B cell (primary cell): ENCODE measurements around the gene JMJD8. TPM values are rescaled to one million over a fixed set of nuclear protein-coding genes. Genes with fewer than 3 reads are reported as not detected.

Source experiments
- ATAC-seq: fragments of 200-7000 bp; cut with Tn5 transposase; one replicate; pipeline ENCODE4 v1.10.0; 2021; ENCODE audit warnings: low read depth, mild to moderate bottlenecking, moderate number of reproducible peaks, moderate library complexity
- CTCF ChIA-PET: fragments of 350-600 bp; sonication (Branson Sonifier 250); formaldehyde crosslinking; loops from one replicate; lab custom pipeline; 2021; ENCODE audit warnings: antibody characterized with exemption, inconsistent platforms; lab: Charles Lee
- POLR2A ChIA-PET: fragments of 350-600 bp; sonication (Branson Sonifier 250); formaldehyde crosslinking; loops from one replicate; lab custom pipeline; 2021; ENCODE audit warnings: antibody characterized with exemption; lab: Charles Lee
- DNase-seq: peaks from one replicate; pipeline ENCODE4 v3.0.0; 2013
- H2AFZ ChIP-seq: 2 replicates; pipeline ENCODE4 v1.6.1; 2012; ENCODE audit warnings: mild to moderate bottlenecking, low read depth, low read length; ENCODE audit not compliant: insufficient read depth, poor library complexity, severe bottlenecking
- H3K27ac ChIP-seq, 2 donors: 1 replicate in 1 of 2; 2 replicates in 1 of 2; pipeline ENCODE4 v1.5.1; 2012 to 2013; ENCODE audit warnings: low read length in 2 of 2, mild to moderate bottlenecking in 2 of 2, moderate library complexity in 1 of 2
- H3K27me3 ChIP-seq, 4 experiments: fragments of 200-600 bp in 1 of 4; sonication (generic) in 1 of 4; replicated peaks in 1 of 4; 1 replicate in 2 of 4; 2 replicates in 2 of 4; pipeline versions ENCODE4 v1.6.1 to v1.7.0; 2013 to 2016; ENCODE audit warnings: low read length in 3 of 4, mild to moderate bottlenecking in 2 of 4, mixed read lengths in 1 of 4, moderate library complexity in 1 of 4; ENCODE audit not compliant: insufficient read depth in 4 of 4, control insufficient read depth in 3 of 4; ENCODE audit errors: control extremely low read depth in 1 of 4
- H3K36me3 ChIP-seq, 2 experiments: replicated peaks in 1 of 2; 1 replicate in 1 of 2; 2 replicates in 1 of 2; pipeline versions ENCODE4 v1.6.1 to v1.7.1; 2013; ENCODE audit warnings: low read length in 1 of 2; ENCODE audit not compliant: insufficient read depth in 2 of 2, control insufficient read depth in 1 of 2; ENCODE audit errors: control extremely low read depth in 1 of 2, extremely low read depth in 1 of 2
- H3K4me1 ChIP-seq, 2 donors: fragments of 200-600 bp in 1 of 2; sonication (generic) in 1 of 2; 1 replicate in 1 of 2; 2 replicates in 1 of 2; pipeline versions ENCODE4 v1.5.1 to v1.6.1; 2013 to 2017; ENCODE audit warnings: low read length in 2 of 2; ENCODE audit not compliant: control insufficient read depth in 2 of 2, insufficient read depth in 2 of 2
- H3K4me2 ChIP-seq: replicated peaks from 2 replicates; pipeline ENCODE3; 2012; ENCODE audit warnings: mild to moderate bottlenecking, low read depth, low read length; ENCODE audit not compliant: poor library complexity, severe bottlenecking
- H3K4me3 ChIP-seq, 5 experiments: fragments of 200-600 bp in 1 of 5; sonication (generic) in 1 of 5; 1 replicate in 3 of 5; 2 replicates in 2 of 5; pipeline versions ENCODE4 v1.5.1 to v1.7.0; 2011 to 2016; ENCODE audit warnings: low read length in 4 of 5, mild to moderate bottlenecking in 4 of 5, low read depth in 2 of 5, control low read depth in 1 of 5, moderate library complexity in 1 of 5; ENCODE audit not compliant: insufficient read depth in 1 of 5; ENCODE audit errors: control extremely low read depth in 1 of 5, extremely low read depth in 1 of 5
- H3K79me2 ChIP-seq: fragments of 200-600 bp; sonication (generic); one replicate; pipeline ENCODE4 v1.6.0; 2016; ENCODE audit warnings: low read length; ENCODE audit not compliant: control insufficient read depth, insufficient read depth
- H3K9ac ChIP-seq: fragments of 200-600 bp; sonication (generic); 2 replicates; pipeline ENCODE4 v1.6.1; 2017; ENCODE audit warnings: mild to moderate bottlenecking, low read length, moderate library complexity
- H3K9me3 ChIP-seq, 3 donors: one replicate each; pipeline versions ENCODE4 v1.6.1 to v1.7.1; 2013; ENCODE audit warnings: low read length in 2 of 3; ENCODE audit not compliant: control insufficient read depth in 2 of 3, insufficient read depth in 1 of 3; ENCODE audit errors: control extremely low read depth in 1 of 3
- H4K20me1 ChIP-seq: 2 replicates; pipeline ENCODE4 v1.6.0; 2012; ENCODE audit warnings: mild to moderate bottlenecking, low read length; ENCODE audit not compliant: insufficient read depth, control insufficient read depth, poor library complexity, severe bottlenecking
- H3K27ac Mint-ChIP-seq: one replicate; pipeline ENCODE4 v1.8.0; 2021; ENCODE audit warnings: mixed read lengths
- H3K27me3 Mint-ChIP-seq: one replicate; pipeline ENCODE4 v1.8.0; 2021; ENCODE audit warnings: mixed read lengths
- H3K4me1 Mint-ChIP-seq: one replicate; pipeline ENCODE4 v1.8.0; 2021; ENCODE audit warnings: mixed read lengths
- H3K4me3 Mint-ChIP-seq: one replicate; pipeline ENCODE4 v1.8.0; 2021; ENCODE audit warnings: mixed read lengths
- H3K9me3 Mint-ChIP-seq: one replicate; pipeline ENCODE4 v1.8.0; 2022; ENCODE audit warnings: mixed read lengths; ENCODE audit not compliant: insufficient read depth
- EZH2 ChIP-seq: IDR thresholded peaks from 2 replicates; pipeline ENCODE4 v1.6.1; 2012; ENCODE audit warnings: borderline replicate concordance, low read depth, mild to moderate bottlenecking, moderate library complexity, low read length; ENCODE audit not compliant: insufficient read depth, poor library complexity, severe bottlenecking
- WGBS: methylation state at CpG from one replicate; pipeline ENCODE4 v1.1.5; 2013; ENCODE audit warnings: missing lambda C conversion rate; ENCODE audit not compliant: insufficient coverage; 5-methylcytosine and 5-hydroxymethylcytosine counted together
- intact Hi-C: fragments of 100-400 bp; cut with micrococcal nuclease; formaldehyde crosslinking; loops from one replicate; pipeline ENCODE4 v1.10.0; 2022
- polyA plus RNA-seq: library from polyadenylated mRNA; depleted of rRNA; stranded (reverse); fragments of >200 nt; gene quantifications from 2 replicates; pipeline ENCODE4 v1.2.3, GENCODE V29; 2012
- total RNA-seq, 2 donors: library from RNA; stranded (reverse); fragments of 120-200 nt in 1 of 2; gene quantifications; 1 replicate in 1 of 2; 2 replicates in 1 of 2; pipeline versions ENCODE4 v1.2.3 to v1.2.4, GENCODE V29; 2013 to 2022
- TF ChIP-seq, protein P1 (sequence below): fragments of 200-600 bp; IDR thresholded peaks from one replicate; pipeline ENCODE4 v1.8.0; 2022; ENCODE audit warnings: antibody characterized with exemption, mild to moderate bottlenecking

Gene JMJD8
- total and polyA plus RNA-seq, 2 donors (not counting 1 experiment from before 2014, with no cell fraction given), result 46.3 to 69.3 TPM

DNA sequence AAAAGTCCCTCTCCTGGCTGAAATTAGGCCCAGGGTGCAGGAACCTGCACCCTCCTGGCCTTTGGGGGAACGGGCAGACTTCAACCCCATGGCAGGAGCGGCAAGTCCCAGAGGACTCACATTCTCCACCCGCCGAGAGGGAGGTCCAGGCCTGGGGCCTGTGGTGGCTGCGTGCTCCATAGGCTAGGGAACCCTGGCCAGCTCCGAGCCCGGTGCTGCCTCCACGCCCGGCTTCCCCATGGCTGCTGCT is 42.0 kb upstream of the JMJD8 start:
- POLR2A ChIA-PET, result interaction anchor here (0.6 to 2.2 kb wide), 2 partner anchors 11 to 28 kb away, joined by 7 to 11 read pairs; partner anchors contain the start of gene METRN
- no peaks in the 10 kb centered on the region for H3K79me2 ChIP-seq
- Mint-ChIP-seq H3K4me3 (peak overlapping the region; percentile 79), H3K27ac (no peak overlapping the region), H3K27me3 (no peaks in the 10 kb centered on the region), H3K9me3 (no peaks in the 10 kb centered on the region), H3K4me1 (peaks cover 19% of the 10 kb centered on the region)
- H3K9me3 ChIP-seq, result peaks cover 0 to 3% (median 0%) of the 10 kb centered on the region in 3 donors
- CTCF ChIA-PET, result interaction anchor here (1.5 kb wide), 1 partner anchor 10 kb away, joined by 8 read pairs; no protein-coding TSS in a partner anchor
- TF ChIP-seq EZH2, result no peak
- TF ChIP-seq, protein P1, sequence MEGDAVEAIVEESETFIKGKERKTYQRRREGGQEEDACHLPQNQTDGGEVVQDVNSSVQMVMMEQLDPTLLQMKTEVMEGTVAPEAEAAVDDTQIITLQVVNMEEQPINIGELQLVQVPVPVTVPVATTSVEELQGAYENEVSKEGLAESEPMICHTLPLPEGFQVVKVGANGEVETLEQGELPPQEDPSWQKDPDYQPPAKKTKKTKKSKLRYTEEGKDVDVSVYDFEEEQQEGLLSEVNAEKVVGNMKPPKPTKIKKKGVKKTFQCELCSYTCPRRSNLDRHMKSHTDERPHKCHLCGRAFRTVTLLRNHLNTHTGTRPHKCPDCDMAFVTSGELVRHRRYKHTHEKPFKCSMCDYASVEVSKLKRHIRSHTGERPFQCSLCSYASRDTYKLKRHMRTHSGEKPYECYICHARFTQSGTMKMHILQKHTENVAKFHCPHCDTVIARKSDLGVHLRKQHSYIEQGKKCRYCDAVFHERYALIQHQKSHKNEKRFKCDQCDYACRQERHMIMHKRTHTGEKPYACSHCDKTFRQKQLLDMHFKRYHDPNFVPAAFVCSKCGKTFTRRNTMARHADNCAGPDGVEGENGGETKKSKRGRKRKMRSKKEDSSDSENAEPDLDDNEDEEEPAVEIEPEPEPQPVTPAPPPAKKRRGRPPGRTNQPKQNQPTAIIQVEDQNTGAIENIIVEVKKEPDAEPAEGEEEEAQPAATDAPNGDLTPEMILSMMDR, result no peak
- peak overlapping the region; percentile 97 for H3K4me2 ChIP-seq
- intact Hi-C loops, result loop anchor here (5.0 kb wide), 1 partner anchor 886 kb away; the partner anchor contains the start of genes CRAMP1 and IFT140
- 35% methylated on average over 9 of the region's 9 CpGs for WGBS
- H4K20me1 ChIP-seq, result peaks cover 23% of the 10 kb centered on the region
- peak overlapping the region; percentile 62 for H2AFZ ChIP-seq
- H3K27ac ChIP-seq, result peak overlapping the region; percentile 19 to 33
- no peaks in the 10 kb centered on the region for H3K27me3 ChIP-seq
- DNase-seq (peak; percentile 50), ATAC-seq (no peak)
- peak overlapping the region; percentile 86 for H3K9ac ChIP-seq
- H3K36me3 ChIP-seq, result peaks cover 0 to 5% of the 10 kb centered on the region in 2 experiments
- peaks cover 17 to 36% of the 10 kb centered on the region in 2 donors for H3K4me1 ChIP-seq
- peak overlapping the region in 2 of 5 experiments; percentile 44 to 77 for H3K4me3 ChIP-seq

DNA sequence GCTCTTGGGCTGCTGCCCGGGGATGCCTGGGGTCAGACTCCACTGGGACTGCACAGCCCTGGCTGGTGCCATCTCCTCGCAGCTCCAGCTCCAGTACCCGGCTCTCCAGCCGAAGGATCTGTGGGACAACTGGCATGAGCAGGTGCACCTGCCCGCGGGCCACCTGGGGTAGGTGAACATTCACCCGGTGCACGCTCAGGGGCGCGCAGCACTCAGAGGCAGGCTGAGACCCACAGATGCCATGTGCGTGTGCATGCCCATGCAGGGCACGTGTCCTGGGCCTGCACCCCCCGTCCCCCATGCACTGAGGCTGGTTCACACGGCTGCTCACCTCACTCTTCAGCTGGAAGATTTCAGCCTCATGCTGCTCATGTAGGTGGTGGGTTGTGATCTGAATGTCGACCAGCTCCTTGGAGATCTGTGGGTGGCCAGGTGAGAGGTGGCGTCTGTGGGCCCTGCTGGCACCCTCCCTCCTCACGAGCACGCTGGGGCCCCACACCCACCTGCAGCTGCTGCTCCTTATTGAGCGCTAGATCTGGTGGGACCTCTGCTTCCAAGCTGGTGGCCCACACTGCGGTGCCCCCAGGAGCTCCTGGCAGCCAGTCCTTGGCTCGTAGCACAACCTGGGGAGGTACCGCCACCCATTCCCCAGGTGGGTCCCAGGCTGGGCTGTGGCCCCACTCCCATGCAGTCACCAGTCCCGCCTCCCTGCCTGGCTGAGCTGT is 41.5 kb upstream of the JMJD8 start:
- H3K4me3 ChIP-seq, result no peak overlapping the region
- H3K36me3 ChIP-seq, result peaks cover 0 to under 1% of the 10 kb centered on the region in 2 experiments
- Mint-ChIP-seq H3K9me3 (no peaks in the 10 kb centered on the region), H3K27me3 (no peaks in the 10 kb centered on the region), H3K27ac (peak overlapping the region; percentile 20), H3K4me1 (peaks cover 19% of the 10 kb centered on the region), H3K4me3 (peak overlapping the region; percentile 79)
- no peaks in the 10 kb centered on the region for H3K27me3 ChIP-seq
- H4K20me1 ChIP-seq, result peaks cover 23% of the 10 kb centered on the region
- no peak overlapping the region for H3K9ac ChIP-seq
- no peak for TF ChIP-seq EZH2
- TF ChIP-seq, protein P1, result no peak
- intact Hi-C loops, result loop anchor here (5.0 kb wide), 1 partner anchor 887 kb away; the partner anchor contains the start of genes CRAMP1 and IFT140
- WGBS, result 87% methylated on average over 23 of the region's 23 CpGs
- CTCF ChIA-PET, result interaction anchor here (0.9 to 1.5 kb wide), 3 partner anchors 10 to 13 kb away, joined by 3 to 8 read pairs (median 5); partner anchors contain the start of gene METRN
- peaks cover 17 to 38% of the 10 kb centered on the region in 2 donors for H3K4me1 ChIP-seq
- peak overlapping the region in 1 of 2 donors; percentile 33 for H3K27ac ChIP-seq
- DNase-seq, result peak; percentile 46
- H2AFZ ChIP-seq, result no peak overlapping the region
- ATAC-seq, result no peak
- H3K79me2 ChIP-seq, result no peaks in the 10 kb centered on the region
- peak overlapping the region; percentile 97 for H3K4me2 ChIP-seq
- peaks cover 0 to 3% (median 0%) of the 10 kb centered on the region in 3 donors for H3K9me3 ChIP-seq
- POLR2A ChIA-PET, result interaction anchor here (0.6 to 2.2 kb wide), 2 partner anchors 10 to 27 kb away, joined by 7 to 11 read pairs; partner anchors contain the start of gene METRN
